SKM-1 (cell line): ENCODE results near the gene ZNF678.
"Not testable (repeated sequence)": the region's sequence is repeated elsewhere in the genome, so short reads cannot be mapped to it uniquely, and the experiment has no call there.

ENCODE experiments used
- DNase-seq: peaks from one replicate; lab custom pipeline; 2025; ENCODE audit not compliant: unreplicated experiment; lab: John Stamatoyannopoulos, UW

ZNF678 gene

DNA sequence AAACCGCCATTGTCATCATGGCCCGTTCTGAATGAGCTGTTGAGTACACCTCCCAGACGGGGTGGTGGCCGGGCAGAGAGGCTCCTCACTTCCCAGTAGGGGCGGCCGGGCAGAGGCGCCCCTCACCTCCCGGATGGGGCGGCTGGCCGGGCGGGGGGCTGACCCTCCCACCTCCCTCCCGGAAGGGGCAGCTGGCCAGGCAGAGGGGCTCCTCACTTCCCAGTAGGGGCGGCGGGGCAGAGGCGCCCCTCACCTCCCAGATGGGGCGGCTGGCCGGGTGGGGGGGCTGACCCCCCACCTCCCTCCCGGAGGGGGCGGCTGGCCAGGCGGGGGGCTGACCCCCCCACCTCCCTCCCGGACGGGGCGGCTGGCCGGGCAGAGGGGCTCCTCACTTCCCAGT is 147.1 kb downstream of the ZNF678 start:
- DNase-seq = not testable (repeated sequence)

DNA sequence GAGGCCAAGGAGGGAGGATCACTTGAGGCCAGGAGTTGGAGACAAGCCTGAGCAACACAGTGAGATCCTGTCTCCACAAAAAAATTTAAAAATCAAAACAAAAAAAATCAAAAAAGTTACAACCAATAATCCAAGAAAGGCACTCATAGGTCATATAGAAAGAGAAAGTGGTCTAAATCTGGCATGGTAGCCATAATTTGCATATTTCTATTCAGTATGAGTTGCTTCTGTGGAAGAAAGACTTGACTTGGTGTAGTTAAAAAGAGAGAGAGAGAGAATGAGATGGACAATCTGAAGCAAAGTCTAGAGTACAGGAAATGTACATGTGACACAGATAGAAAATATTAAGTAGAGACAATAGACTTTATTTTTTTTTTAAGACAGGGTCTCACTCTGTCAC is 149.3 kb downstream of the ZNF678 start:
- no peak for DNase-seq

- no peak for DNase-seq
Measured at GRCh38 chr1:227718932-227719331, 155.6 kb downstream of the ZNF678 start.

- DNase-seq = no peak
Measured at GRCh38 chr1:227723474-227723873, 160.1 kb downstream of the ZNF678 start.

DNA sequence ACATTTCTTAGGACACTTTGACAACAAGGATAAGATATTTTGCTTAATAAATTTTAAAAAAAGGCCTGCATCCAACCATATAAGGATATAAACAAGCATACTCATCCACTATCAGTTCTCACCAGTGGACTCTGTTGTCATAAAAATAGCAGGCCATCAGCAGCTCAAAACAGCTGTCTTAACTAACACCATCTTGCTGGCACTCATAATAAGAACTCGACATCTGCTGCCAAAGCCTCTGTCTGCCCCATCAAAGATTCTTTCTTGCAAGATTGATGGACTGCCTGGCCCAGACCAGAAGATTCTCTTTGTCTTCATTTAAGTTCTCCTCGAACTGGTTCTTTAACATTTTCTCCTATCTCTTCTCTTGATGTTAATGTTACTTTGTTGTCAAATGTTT is 161.7 kb downstream of the ZNF678 start:
- no peak for DNase-seq

DNA sequence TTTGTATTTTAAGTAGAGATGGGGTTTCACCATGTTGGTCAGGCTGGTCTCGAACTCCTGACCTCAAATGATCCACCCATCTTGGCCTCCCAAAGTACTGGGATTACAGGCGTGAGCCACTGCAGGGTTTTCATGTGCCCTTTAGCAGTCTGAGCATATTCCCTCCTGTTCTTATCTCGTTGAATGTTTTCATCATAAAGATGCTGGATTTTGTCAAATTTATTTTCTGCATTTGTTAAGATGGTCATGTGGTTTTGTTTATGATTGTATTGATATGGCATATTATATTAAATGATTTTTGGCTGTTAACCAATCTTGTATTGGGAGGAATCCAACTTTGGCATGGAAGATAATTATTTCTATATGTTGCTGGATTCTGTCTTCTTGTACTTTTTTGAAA is 163.0 kb downstream of the ZNF678 start:
- no peak for DNase-seq
